ENCODE data around the gene ZNF687. TPM values are rescaled to one million over a fixed set of nuclear protein-coding genes. Genes with fewer than 3 reads are reported as not detected.

Gene ZNF687
- total RNA-seq, 2 donors from 2014 or later = 43.0 to 49.8 TPM

DNA sequence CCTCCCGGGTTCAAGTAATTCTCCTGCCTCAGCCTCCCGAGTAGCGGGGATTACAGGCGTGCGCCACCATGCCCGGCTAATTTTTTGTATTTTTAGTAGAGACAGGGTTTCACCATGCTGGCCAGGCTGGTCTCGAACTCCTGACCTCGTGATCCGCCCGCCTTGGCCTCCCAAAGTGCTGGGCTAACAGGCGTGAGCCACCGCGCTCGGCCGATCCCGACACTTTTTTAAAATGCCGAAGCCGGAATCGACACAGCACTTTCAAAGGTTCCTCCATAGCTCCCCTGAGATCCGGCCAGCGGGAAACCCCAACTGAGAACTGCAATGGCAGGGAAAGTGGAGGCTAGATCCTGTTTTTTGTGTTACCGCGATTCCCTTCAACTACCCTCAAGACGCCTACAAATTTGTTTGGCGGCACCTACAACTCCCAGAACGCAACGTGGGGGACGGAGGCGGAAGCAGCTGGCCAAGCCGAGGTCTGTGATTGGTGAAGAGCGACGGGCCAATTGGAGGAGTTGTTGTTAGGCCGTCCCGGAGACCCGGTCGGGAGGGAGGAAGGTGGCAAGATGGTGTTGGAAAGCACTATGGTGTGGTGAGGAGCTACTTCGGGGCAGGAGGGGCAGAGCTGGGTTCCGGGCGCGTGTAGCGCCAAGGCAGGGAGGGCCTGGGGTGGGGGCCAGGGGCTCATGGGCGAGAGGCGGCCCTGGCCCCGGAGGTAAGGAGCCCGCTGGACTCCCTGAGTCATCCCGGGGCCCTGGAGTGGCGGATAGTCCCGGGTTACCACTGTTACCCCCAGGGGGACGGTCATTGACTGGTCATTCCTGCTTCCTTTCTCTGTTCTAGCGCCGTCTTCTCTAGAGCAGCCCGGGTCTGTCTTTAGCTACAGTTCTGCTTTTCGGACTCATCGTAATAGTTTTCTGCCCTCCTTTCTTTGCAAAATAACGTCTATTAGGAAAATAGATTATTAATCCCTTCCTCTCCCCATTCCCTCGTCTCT is 27.6 kb upstream of the ZNF687 start, which contains the start of gene PSMD4:
PSMD4 (plus strand) TSS at position 518 of the 997 bp plus-strand sequence; CDS start at position 567, 49 bp downstream.
- Histone ChIP-seq H3K27me3 (ENCODE audit: control insufficient read depth, insufficient read depth, low read length, poor library complexity, severe bottlenecking) (no peaks in the 10 kb centered on the region), H3K4me1 (ENCODE audit: control insufficient read depth, insufficient read depth, low read length) (no peaks in the 10 kb centered on the region), H3K36me3 (ENCODE audit: control insufficient read depth, insufficient read depth, low read length) (peaks cover 14% of the 10 kb centered on the region), H3K27ac (ENCODE audit: low read depth, low read length) (peak within 1 kb of the TSS; percentile 72), H3K9me3 (ENCODE audit: control insufficient read depth, low read length) (no peaks in the 10 kb centered on the region), H3K9ac (ENCODE audit: extremely low read depth, low read length, poor library complexity, severe bottlenecking) (peak within 1 kb of the TSS; percentile 87), H3K4me3 (ENCODE audit: low read length) (peak within 1 kb of the TSS; percentile 94)
- H3K27me3 Mint-ChIP-seq (ENCODE audit: insufficient read depth) = no peaks in the 10 kb centered on the region
- H3K27ac Mint-ChIP-seq = peak within 1 kb of the TSS; percentile 99
- H3K4me3 Mint-ChIP-seq = peak within 1 kb of the TSS; percentile 79
- peak; percentile 98 for DNase-seq
- WGBS, 2 experiments (ENCODE audit: insufficient coverage in 1 of 2, insufficient read length in 1 of 2) = 32 to 37% methylated on average over 34 to 56 of the region's 56 CpGs
- peaks cover 9% of the 10 kb centered on the region for H3K36me3 Mint-ChIP-seq (ENCODE audit: low read depth)
- TF ChIP-seq, protein P1, sequence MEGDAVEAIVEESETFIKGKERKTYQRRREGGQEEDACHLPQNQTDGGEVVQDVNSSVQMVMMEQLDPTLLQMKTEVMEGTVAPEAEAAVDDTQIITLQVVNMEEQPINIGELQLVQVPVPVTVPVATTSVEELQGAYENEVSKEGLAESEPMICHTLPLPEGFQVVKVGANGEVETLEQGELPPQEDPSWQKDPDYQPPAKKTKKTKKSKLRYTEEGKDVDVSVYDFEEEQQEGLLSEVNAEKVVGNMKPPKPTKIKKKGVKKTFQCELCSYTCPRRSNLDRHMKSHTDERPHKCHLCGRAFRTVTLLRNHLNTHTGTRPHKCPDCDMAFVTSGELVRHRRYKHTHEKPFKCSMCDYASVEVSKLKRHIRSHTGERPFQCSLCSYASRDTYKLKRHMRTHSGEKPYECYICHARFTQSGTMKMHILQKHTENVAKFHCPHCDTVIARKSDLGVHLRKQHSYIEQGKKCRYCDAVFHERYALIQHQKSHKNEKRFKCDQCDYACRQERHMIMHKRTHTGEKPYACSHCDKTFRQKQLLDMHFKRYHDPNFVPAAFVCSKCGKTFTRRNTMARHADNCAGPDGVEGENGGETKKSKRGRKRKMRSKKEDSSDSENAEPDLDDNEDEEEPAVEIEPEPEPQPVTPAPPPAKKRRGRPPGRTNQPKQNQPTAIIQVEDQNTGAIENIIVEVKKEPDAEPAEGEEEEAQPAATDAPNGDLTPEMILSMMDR (conservative IDR thresholded peaks at IDR 0.05) = peak; percentile 35
- H3K4me1 Mint-ChIP-seq = peaks cover 8% of the 10 kb centered on the region
- H3K9me3 Mint-ChIP-seq = peaks cover 4% of the 10 kb centered on the region

DNA sequence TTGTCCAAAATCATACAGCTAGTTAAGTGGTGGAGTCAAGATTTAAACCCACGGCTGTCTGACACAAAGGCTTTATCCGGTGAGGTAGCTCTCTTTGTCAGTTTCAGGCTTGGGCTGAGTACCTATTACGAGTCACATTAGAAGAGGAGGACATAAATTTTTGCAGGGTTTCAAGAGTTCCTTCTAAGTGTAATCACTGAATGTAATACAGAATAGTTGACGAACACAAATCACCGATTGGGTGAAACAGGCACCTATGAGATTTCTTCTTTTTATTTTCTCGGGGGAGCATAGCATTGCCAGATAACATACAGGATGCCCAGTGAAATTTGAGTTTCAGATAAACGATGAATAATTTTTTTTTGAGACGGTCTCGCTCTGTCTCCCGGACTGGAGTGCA is 26.7 kb upstream of the ZNF687 start:
- peak overlapping the region; percentile 79 for H3K4me3 Mint-ChIP-seq
- DNase-seq = no peak
- 60% methylated on average over 10 of the region's 10 CpGs for WGBS, 2 experiments (ENCODE audit: insufficient coverage in 1 of 2, insufficient read length in 1 of 2)
- peak overlapping the region; percentile 94 for H3K4me3 ChIP-seq (ENCODE audit: low read length)
- H3K36me3 Mint-ChIP-seq (ENCODE audit: low read depth) = peaks cover 9% of the 10 kb centered on the region
- H3K36me3 ChIP-seq (ENCODE audit: control insufficient read depth, insufficient read depth, low read length) = peaks cover 5% of the 10 kb centered on the region
- H3K4me1 ChIP-seq (ENCODE audit: control insufficient read depth, insufficient read depth, low read length) = no peaks in the 10 kb centered on the region
- H3K9ac ChIP-seq (ENCODE audit: extremely low read depth, low read length, poor library complexity, severe bottlenecking) = peak overlapping the region; percentile 87
- TF ChIP-seq, protein P1 (conservative IDR thresholded peaks at IDR 0.05) = no peak
- peak overlapping the region; percentile 99 for H3K27ac Mint-ChIP-seq
- no peaks in the 10 kb centered on the region for H3K9me3 ChIP-seq (ENCODE audit: control insufficient read depth, low read length)
- peaks cover 8% of the 10 kb centered on the region for H3K4me1 Mint-ChIP-seq
- H3K27me3 ChIP-seq (ENCODE audit: control insufficient read depth, insufficient read depth, low read length, poor library complexity, severe bottlenecking) = no peaks in the 10 kb centered on the region
- no peak overlapping the region for H3K27ac ChIP-seq (ENCODE audit: low read depth, low read length)
- H3K9me3 Mint-ChIP-seq = peaks cover 4% of the 10 kb centered on the region
- H3K27me3 Mint-ChIP-seq (ENCODE audit: insufficient read depth) = no peaks in the 10 kb centered on the region

DNA sequence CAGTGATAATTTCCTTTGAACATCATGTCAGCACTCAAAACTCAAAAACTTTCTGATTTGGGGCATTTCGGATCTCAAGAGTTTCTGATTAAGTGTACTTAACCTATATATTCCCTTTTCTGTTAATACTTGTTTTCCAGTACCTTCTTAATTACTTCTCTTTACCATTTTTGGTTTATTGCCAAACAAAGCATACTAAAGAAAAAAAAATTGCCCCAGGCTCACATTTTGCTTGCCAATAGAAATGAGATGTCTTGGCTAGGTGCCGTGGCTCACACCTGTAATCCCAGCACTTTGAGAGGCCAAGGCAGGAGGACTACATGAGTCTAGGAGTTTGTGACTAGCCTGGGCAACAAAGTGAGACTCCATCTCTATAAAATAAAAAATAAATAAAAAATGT is 22.7 kb upstream of the ZNF687 start:
- WGBS, 2 experiments (ENCODE audit: insufficient coverage in 1 of 2, insufficient read length in 1 of 2) = 83 to 97% methylated on average over 2 of the region's 2 CpGs
- Histone ChIP-seq H3K4me1 (ENCODE audit: control insufficient read depth, insufficient read depth, low read length) (no peaks in the 10 kb centered on the region), H3K4me3 (ENCODE audit: low read length) (no peak overlapping the region), H3K27me3 (ENCODE audit: control insufficient read depth, insufficient read depth, low read length, poor library complexity, severe bottlenecking) (no peaks in the 10 kb centered on the region), H3K36me3 (ENCODE audit: control insufficient read depth, insufficient read depth, low read length) (peaks cover 21% of the 10 kb centered on the region), H3K9me3 (ENCODE audit: control insufficient read depth, low read length) (no peaks in the 10 kb centered on the region), H3K9ac (ENCODE audit: extremely low read depth, low read length, poor library complexity, severe bottlenecking) (no peak overlapping the region), H3K27ac (ENCODE audit: low read depth, low read length) (no peak overlapping the region)
- Mint-ChIP-seq H3K36me3 (ENCODE audit: low read depth) (peaks cover 25% of the 10 kb centered on the region), H3K4me1 (peaks cover 13% of the 10 kb centered on the region), H3K27ac (no peak overlapping the region), H3K27me3 (ENCODE audit: insufficient read depth) (no peaks in the 10 kb centered on the region), H3K9me3 (peaks cover 2% of the 10 kb centered on the region), H3K4me3 (no peak overlapping the region)
- no peak for DNase-seq
- TF ChIP-seq, protein P1 (conservative IDR thresholded peaks at IDR 0.05) = no peak

Measured in endodermal cell (in vitro differentiated cells).